Gastroesophageal sphincter (tissue), 3 donors: ENCODE data around the gene LY86.

Experiments
- POLR2A ChIP-seq, 2 donors: fragments of 450-650 bp; IDR thresholded peaks; one replicate each; pipeline ENCODE4 v1.6.1; 2017; ENCODE audit warnings: antibody characterized with exemption in 2 of 2, mild to moderate bottlenecking in 2 of 2, moderate library complexity in 1 of 2
- POLR2AphosphoS5 ChIP-seq: sonication (generic); formaldehyde crosslinking; IDR thresholded peaks from one replicate; pipeline ENCODE4 v1.6.1; 2017; ENCODE audit warnings: antibody characterized with exemption
- TF ChIP-seq, protein P1 (sequence below), 4 experiments: fragments of 200-600 bp in 2 of 4; fragments of 450-650 bp in 2 of 4; sonication (generic) in 1 of 4; IDR thresholded peaks; one replicate each; pipeline ENCODE4 v1.5.1; 2017 to 2019; ENCODE audit warnings: antibody characterized with exemption in 4 of 4, mild to moderate bottlenecking in 2 of 4, moderate library complexity in 2 of 4

DNA sequence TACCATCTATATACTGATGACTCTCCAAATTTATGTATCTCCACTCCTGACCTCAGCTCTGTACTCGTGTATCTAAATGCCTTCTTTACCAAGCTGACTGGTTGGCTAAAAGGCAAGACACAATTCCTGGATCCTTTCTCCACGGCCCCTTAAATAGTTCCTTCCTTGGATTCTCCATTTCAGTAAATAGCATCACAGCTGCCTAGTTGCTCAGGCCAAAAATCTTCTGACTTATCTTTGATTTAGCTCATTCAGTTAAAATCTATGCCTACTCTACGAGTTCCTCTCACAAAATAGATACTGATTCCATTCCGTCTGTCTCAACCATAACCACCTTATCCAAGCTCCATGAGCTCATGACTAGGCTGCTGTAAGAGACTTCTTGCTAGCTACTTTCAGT is 49.5 kb upstream of the LY86 start:
- TF ChIP-seq POLR2A (IDR thresholded peaks at IDR 0.05): no peak
- TF ChIP-seq, protein P1, sequence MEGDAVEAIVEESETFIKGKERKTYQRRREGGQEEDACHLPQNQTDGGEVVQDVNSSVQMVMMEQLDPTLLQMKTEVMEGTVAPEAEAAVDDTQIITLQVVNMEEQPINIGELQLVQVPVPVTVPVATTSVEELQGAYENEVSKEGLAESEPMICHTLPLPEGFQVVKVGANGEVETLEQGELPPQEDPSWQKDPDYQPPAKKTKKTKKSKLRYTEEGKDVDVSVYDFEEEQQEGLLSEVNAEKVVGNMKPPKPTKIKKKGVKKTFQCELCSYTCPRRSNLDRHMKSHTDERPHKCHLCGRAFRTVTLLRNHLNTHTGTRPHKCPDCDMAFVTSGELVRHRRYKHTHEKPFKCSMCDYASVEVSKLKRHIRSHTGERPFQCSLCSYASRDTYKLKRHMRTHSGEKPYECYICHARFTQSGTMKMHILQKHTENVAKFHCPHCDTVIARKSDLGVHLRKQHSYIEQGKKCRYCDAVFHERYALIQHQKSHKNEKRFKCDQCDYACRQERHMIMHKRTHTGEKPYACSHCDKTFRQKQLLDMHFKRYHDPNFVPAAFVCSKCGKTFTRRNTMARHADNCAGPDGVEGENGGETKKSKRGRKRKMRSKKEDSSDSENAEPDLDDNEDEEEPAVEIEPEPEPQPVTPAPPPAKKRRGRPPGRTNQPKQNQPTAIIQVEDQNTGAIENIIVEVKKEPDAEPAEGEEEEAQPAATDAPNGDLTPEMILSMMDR (IDR thresholded peaks at IDR 0.05): no peak
- no peak for TF ChIP-seq POLR2AphosphoS5
